Hypothalamus (tissue), 51 donors: ENCODE data around the gene DLG2.

Experiments
- DNase-seq, 51 donors: peaks; one replicate each; lab custom pipeline; 2025; lab: John Stamatoyannopoulos, UW

The DLG2 gene

DNA sequence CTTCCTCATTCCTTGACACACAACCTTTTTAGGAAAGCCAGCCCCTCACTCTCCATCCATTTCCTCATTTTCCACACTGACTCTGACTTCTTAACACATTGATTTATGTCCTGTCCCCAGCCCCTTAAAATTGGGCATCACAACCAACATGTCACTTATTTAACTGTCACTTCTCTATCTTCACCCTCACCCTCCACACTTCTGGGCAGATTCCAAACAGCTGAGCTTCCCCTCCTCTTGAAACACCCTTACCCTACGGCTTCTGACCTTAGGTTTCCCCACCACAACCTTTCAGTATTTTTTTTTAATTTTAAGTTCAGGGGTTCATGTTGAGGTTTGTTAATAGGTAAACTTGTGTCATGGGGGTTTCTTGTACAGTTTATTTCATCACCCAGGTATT, 696.3 kb downstream of the DLG2 start:
- DNase-seq: no peak

DNA sequence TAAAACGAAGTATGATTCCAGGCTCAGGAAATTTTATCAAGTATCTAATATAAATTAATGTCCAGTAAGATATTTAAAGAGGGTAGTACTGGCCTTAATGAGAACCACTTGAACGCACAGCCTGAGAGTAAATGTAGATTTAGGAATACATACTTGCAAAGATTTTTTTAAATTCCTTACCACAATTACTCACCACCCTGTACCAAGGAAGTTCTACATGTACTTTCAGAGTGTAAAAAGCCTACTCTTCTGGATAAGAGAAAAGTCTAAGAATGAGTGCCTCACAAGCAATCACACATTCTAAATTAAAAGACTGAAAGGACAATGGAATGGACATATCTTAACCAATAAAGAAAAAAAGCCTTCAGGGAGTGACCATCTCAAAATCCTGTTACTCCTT, 697.4 kb downstream of the DLG2 start:
- DNase-seq: no peak

- DNase-seq: peak in 2 of 51 donors; percentile 21 to 50
Observed at GRCh38 chr11:84924154-84924692, 702.9 kb downstream of the DLG2 start.

DNA sequence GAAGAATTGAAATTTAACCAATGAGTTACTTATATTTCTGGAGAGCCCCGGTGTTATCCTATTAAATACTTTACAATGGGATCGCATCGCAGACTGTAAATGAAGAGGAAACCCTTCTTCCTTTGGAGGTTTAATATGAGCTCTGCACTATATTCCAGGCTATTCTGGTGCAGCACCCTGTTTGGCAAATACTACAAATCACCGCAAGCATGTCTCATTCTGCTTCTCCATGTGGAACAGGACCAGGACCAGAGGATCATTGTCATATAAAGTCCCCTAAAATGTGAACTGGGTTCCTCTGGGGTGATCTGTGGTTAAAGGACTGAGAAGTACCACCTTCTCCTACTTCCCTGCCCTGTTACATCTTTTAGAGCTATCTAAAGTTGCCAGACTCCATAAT, 703.7 kb downstream of the DLG2 start:
- peak in 2 of 51 donors; percentile 9 to 68 for DNase-seq

DNA sequence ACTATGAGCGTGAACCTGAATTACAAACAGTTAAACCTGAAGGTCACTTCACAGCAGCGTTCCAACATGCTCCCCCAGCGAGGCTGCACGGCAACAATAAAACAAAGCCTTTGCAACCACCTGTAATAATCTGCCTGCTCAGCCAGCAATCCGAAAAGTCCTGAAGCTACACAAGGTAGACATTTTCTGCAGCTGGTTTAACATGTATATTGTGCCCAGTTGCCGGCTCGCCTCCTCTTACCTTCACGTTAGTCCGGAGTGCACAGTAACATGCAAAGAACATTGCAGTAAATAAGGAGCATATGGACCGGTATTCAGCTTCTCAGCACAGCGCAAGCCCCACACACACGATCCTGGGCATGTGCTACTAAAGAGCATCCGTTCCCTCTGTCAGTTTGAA, 704.3 kb downstream of the DLG2 start:
- DNase-seq: peak in 5 of 51 donors; percentile 3 to 64 (median 7)

GRCh38 chr11:84922212-84922805, 704.8 kb downstream of the DLG2 start:
- DNase-seq: peak in 3 of 51 donors; percentile 3 to 41 (median 7)

GRCh38 chr11:84914511-84914910, 712.6 kb downstream of the DLG2 start:
- no peak for DNase-seq

GRCh38 chr11:84909740-84910139, 717.4 kb downstream of the DLG2 start:
- no peak for DNase-seq

GRCh38 chr11:84906995-84907394, 720.1 kb downstream of the DLG2 start:
- no peak for DNase-seq

GRCh38 chr11:84905411-84905810, 721.7 kb downstream of the DLG2 start:
- DNase-seq: no peak

DNA sequence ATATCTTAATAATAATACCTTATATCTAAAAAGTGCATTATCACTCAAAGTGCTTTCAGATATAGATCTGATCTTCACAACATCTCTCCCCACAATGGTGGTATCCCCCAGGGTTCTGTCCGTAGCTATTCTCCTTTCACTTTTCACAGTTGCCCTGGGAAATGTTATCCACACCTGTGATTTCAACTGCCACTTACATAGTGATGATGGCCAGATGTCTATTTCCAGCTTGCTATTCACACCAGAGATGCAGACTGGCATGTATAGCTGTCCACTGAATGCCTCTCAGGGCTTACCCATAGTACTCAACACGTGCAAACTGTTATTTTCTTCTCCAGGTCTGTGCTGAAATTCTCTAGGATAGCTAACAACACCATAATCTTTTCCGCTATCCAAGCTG, 724.7 kb downstream of the DLG2 start:
- no peak for DNase-seq

- no peak for DNase-seq
Observed at GRCh38 chr11:84901991-84902390, 725.2 kb downstream of the DLG2 start.

- no peak for DNase-seq
Observed at GRCh38 chr11:84899740-84900139, 727.4 kb downstream of the DLG2 start.

DNA sequence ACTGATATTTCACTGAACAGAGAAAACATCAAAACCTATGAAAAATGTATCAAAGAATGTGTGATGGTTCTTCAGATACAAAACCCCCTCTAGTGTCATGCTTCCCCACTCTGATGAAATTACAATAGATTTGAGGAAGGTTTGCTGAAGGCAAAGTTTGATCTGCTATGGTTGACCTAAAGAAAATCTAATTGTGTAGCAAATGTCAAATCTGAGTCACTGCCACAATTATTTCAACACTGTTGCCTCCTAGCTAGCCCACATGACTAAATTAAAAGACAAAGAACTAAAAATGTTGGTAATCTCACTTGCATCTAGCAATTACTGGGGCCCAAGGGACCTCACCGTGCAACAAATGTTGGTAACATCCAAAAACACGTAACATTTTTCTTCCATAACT, 728.0 kb downstream of the DLG2 start:
- DNase-seq: no peak

DNA sequence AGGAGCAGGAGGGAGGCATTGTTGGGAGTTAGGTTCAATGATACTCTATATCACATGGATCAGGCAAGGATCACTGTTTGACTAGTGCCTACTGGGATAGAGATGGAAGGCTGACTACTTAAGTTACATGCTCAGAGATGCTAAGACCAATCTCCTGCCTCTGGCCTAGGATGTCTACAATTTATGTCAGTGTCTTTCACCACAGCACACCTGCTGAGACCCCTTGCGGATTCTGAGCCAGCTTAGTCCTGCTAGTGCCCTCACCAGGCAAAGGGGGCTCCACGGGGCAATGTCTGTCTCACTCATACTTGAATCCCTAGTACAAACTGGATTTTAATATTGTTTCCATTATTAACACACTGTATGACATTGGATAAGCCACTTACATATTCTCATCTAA, 732.5 kb downstream of the DLG2 start:
- no peak for DNase-seq

GRCh38 chr11:84890676-84891075, 736.5 kb downstream of the DLG2 start:
- no peak for DNase-seq

DNA sequence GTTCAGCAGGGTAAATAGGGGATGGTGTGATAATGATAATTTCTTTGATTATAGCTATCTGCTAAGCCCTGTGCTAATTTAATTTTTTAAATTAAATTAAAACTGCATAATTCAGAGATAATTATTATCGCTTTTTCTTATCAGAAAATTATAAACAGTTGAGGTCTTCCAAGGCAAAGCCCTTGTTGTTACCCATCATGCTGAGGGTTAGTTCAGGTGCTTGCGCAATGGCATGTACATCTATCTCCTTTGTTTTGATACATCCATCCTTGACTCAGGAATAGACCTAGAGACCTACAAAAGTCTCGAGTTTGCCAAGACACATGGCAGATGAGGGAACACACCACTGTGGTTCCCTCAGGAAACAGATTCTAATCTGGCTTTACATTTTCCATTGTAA, 737.6 kb downstream of the DLG2 start:
- no peak for DNase-seq

DNA sequence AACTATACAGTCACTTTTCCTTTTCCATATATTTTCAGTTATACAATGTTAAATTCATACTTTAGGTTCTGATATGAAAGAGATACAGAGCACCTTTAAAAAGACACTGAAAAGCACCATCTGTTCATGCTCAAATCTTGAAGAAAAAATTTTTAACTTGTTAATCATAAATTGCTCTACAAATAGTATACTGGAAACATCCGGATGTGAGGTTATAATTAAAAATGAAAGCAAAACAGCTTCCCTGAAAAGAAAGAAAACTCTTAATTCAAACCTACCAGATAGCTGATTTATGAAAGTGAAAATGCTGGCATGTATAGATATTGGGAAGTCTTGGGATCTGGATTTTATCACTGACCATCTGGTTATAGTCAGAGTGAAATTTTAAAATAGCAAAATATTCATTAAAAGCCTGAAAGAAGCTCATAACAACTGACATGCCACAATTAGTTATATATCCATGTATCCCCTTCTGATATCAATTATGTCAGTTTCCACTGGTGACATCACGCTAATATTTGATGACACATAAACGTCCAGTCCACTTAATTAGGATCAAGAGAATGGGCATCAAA, 740.0 kb downstream of the DLG2 start:
- DNase-seq: no peak

- no peak for DNase-seq
Observed at GRCh38 chr11:84886344-84886743, 740.8 kb downstream of the DLG2 start.

GRCh38 chr11:84884836-84885235, 742.3 kb downstream of the DLG2 start:
- no peak for DNase-seq

DNA sequence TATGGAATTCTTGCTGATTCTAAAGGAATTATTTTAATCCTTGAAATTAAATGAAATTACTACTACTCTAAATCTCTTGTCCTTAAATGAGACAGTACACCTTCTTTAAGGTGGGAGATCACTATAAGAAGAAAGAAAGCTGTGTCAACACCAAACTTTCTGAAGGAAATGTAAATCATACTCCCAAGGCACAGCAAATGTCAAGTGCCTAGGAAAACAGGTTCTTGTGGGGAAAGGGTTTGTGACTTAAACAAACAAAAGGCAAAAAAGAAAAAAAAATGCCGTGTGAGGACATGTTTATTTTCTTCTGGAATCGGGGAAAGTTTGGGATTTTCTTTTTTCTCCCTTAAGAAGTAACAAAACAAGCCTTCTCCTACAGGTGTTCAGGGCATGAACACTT, 745.1 kb downstream of the DLG2 start:
- no peak for DNase-seq

DNA sequence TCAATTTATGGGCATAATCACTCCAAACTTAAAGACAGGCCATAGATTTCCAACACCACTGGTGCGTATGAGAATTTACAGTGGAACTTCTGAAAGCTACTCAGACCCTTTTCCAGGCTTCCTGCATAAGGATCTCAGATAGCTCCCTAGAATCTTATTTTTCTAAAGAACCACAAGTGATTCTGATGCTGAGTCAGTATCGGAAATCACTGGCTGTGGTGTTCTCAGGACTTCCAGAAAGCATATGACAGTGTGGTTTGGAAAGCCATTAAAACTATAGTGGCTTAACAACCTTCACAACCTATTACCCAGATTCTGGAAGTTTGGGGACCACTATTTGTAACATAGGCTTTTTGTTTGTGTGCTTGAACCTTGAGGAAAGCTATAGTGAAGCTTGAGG, 756.0 kb downstream of the DLG2 start:
- DNase-seq: no peak

DNA sequence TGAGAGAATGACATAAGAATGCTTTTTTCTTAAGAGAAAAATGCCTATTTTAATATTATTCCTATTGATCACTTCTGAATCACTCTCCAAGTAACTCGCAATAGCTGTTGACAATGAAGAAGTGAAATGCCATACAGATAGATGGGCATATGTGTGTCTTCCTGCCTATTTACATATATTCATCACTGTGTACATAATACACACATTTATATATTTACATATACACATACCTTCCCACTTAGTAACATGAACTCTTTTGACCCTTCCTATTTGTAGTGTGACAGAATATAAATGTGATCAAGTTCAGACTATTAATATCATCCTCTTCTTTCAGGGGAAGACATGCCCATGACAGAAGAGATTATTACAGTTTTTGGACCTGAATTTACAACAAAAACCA, 756.7 kb downstream of the DLG2 start:
- no peak for DNase-seq
